GM21576 (cell line): ENCODE data around the gene PPP1CC.
"Not testable (repeated sequence)": the region's sequence is repeated elsewhere in the genome, so short reads cannot be mapped to it uniquely, and the experiment has no call there.

Experiments
- ATAC-seq: cut with Tn5 transposase; IDR thresholded peaks from one replicate; pipeline ENCODE4 v1.9.1; 2021; ENCODE audit warnings: mild to moderate bottlenecking, moderate library complexity; ENCODE audit not compliant: unreplicated experiment

PPP1CC gene

GRCh38 chr12:110742718-110743570, at the start of gene PPP1CC:
Gene PPP1CC, minus strand, starts transcription at chr12:110742891. Its CDS starts 184 bp downstream, at chr12:110742707.
- ATAC-seq = peak; percentile 61

- no peak for ATAC-seq
Measured at GRCh38 chr12:110791589-110791988, 48.9 kb upstream of the PPP1CC start.

GRCh38 chr12:110790301-110790700, 47.6 kb upstream of the PPP1CC start:
- no peak for ATAC-seq

GRCh38 chr12:110786012-110786411, 43.3 kb upstream of the PPP1CC start:
- no peak for ATAC-seq

GRCh38 chr12:110785240-110785639, 42.5 kb upstream of the PPP1CC start:
- ATAC-seq = no peak

- ATAC-seq = no peak
Measured at GRCh38 chr12:110782922-110783321, 40.2 kb upstream of the PPP1CC start.

- no peak for ATAC-seq
Measured at GRCh38 chr12:110782094-110782493, 39.4 kb upstream of the PPP1CC start.

GRCh38 chr12:110780448-110780847, 37.8 kb upstream of the PPP1CC start:
- no peak for ATAC-seq

- no peak for ATAC-seq
Measured at GRCh38 chr12:110778833-110779577, 36.3 kb upstream of the PPP1CC start.

GRCh38 chr12:110776410-110776809, 33.7 kb upstream of the PPP1CC start:
- peak; percentile 85 for ATAC-seq

- no peak for ATAC-seq
Measured at GRCh38 chr12:110775997-110776396, 33.3 kb upstream of the PPP1CC start.

GRCh38 chr12:110774824-110775223, 32.1 kb upstream of the PPP1CC start:
- no peak for ATAC-seq

GRCh38 chr12:110768960-110769359, 26.3 kb upstream of the PPP1CC start:
- no peak for ATAC-seq

GRCh38 chr12:110767863-110768262, 25.2 kb upstream of the PPP1CC start:
- ATAC-seq = no peak

GRCh38 chr12:110766311-110767154, 23.8 kb upstream of the PPP1CC start:
- no peak for ATAC-seq

GRCh38 chr12:110765572-110765971, 22.9 kb upstream of the PPP1CC start:
- not testable (repeated sequence) for ATAC-seq

GRCh38 chr12:110765111-110765510, 22.4 kb upstream of the PPP1CC start:
- ATAC-seq = no peak

- no peak for ATAC-seq
Measured at GRCh38 chr12:110763583-110763982, 20.9 kb upstream of the PPP1CC start.

GRCh38 chr12:110762891-110763290, 20.2 kb upstream of the PPP1CC start:
- no peak for ATAC-seq

GRCh38 chr12:110760204-110760609, 17.5 kb upstream of the PPP1CC start:
- no peak for ATAC-seq

GRCh38 chr12:110758922-110759321, 16.2 kb upstream of the PPP1CC start:
- no peak for ATAC-seq
